ENCODE data around the gene ZFAND6.

ZFAND6 gene

GRCh38 chr15:80171787-80172186 is 112.3 kb downstream of the ZFAND6 start:
- DNase-seq (ENCODE audit: low spot score) = no peak

- DNase-seq (ENCODE audit: low spot score) = no peak
Observed at GRCh38 chr15:80172401-80172800, 112.9 kb downstream of the ZFAND6 start.

- peak; percentile 73 for DNase-seq (ENCODE audit: low spot score)
Observed at GRCh38 chr15:80173022-80173759, 113.7 kb downstream of the ZFAND6 start.

- no peak for DNase-seq (ENCODE audit: low spot score)
Observed at GRCh38 chr15:80174017-80174746, 114.7 kb downstream of the ZFAND6 start.

- DNase-seq (ENCODE audit: low spot score) = no peak
Observed at GRCh38 chr15:80175436-80175835, 116.0 kb downstream of the ZFAND6 start.

- DNase-seq (ENCODE audit: low spot score) = no peak
Observed at GRCh38 chr15:80176443-80176842, 117.0 kb downstream of the ZFAND6 start.

- DNase-seq (ENCODE audit: low spot score) = no peak
Observed at GRCh38 chr15:80177156-80177555, 117.7 kb downstream of the ZFAND6 start.

GRCh38 chr15:80179025-80179759 is 119.7 kb downstream of the ZFAND6 start:
- no peak for DNase-seq (ENCODE audit: low spot score)

GRCh38 chr15:80179935-80180334 is 120.5 kb downstream of the ZFAND6 start:
- no peak for DNase-seq (ENCODE audit: low spot score)

- no peak for DNase-seq (ENCODE audit: low spot score)
Observed at GRCh38 chr15:80180468-80180867, 121.0 kb downstream of the ZFAND6 start.

- DNase-seq (ENCODE audit: low spot score) = no peak
Observed at GRCh38 chr15:80180986-80181385, 121.5 kb downstream of the ZFAND6 start.

- no peak for DNase-seq (ENCODE audit: low spot score)
Observed at GRCh38 chr15:80182611-80183261, 123.3 kb downstream of the ZFAND6 start.

GRCh38 chr15:80183306-80183705 is 123.8 kb downstream of the ZFAND6 start:
- DNase-seq (ENCODE audit: low spot score) = no peak

- no peak for DNase-seq (ENCODE audit: low spot score)
Observed at GRCh38 chr15:80183886-80184285, 124.4 kb downstream of the ZFAND6 start.

- no peak for DNase-seq (ENCODE audit: low spot score)
Observed at GRCh38 chr15:80184554-80184953, 125.1 kb downstream of the ZFAND6 start.

- no peak for DNase-seq (ENCODE audit: low spot score)
Observed at GRCh38 chr15:80185152-80185551, 125.7 kb downstream of the ZFAND6 start.

GRCh38 chr15:80186066-80186465 is 126.6 kb downstream of the ZFAND6 start:
- DNase-seq (ENCODE audit: low spot score) = no peak

GRCh38 chr15:80186597-80186996 is 127.1 kb downstream of the ZFAND6 start:
- DNase-seq (ENCODE audit: low spot score) = no peak
